Measurements from ENCODE around the gene CCL19. TPM values are rescaled to one million over a fixed set of nuclear protein-coding genes. Genes with fewer than 3 reads are reported as not detected.

Gene CCL19
- total RNA-seq, 4 donors from 2014 or later = 0.85 to 5.8 (median 4.8) TPM; not detected in 1

GRCh38 chr9:34691936-34692315 is 850 bp upstream of the CCL19 start:
- TF ChIP-seq CTCF (IDR thresholded peaks at IDR 0.05; ENCODE audit: low read depth) = no peak

DNA sequence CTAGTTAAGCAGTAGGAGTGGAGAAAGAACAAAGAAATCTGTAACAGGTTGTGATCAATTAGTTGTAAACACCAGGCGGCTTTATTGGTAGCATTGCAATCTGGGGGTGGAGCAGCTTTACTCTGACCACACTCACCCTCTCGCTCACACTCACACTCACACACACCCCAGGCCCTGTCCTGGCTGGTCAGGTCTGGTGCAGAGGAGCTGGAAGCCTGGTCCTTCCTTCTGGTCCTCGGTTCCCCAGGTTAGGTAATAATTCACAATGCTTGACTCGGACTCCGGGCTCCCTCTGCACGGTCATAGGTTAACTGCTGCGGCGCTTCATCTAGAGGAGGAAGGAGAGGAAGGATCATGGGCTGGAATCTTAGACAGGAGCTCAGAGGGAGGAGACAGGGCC is 1.6 kb downstream of the CCL19 start:
- TF ChIP-seq CTCF (IDR thresholded peaks at IDR 0.05; ENCODE audit: low read depth) = no peak

GRCh38 chr9:34689116-34689470 is 2.0 kb downstream of the CCL19 start:
- TF ChIP-seq CTCF (IDR thresholded peaks at IDR 0.05; ENCODE audit: low read depth) = no peak

- TF ChIP-seq CTCF (IDR thresholded peaks at IDR 0.05; ENCODE audit: low read depth) = no peak
These were observed 2.6 kb downstream of the CCL19 start for GRCh38 chr9:34688329-34689115.

GRCh38 chr9:34687276-34688030 is 3.6 kb downstream of the CCL19 start:
- TF ChIP-seq CTCF (IDR thresholded peaks at IDR 0.05; ENCODE audit: low read depth) = no peak

DNA sequence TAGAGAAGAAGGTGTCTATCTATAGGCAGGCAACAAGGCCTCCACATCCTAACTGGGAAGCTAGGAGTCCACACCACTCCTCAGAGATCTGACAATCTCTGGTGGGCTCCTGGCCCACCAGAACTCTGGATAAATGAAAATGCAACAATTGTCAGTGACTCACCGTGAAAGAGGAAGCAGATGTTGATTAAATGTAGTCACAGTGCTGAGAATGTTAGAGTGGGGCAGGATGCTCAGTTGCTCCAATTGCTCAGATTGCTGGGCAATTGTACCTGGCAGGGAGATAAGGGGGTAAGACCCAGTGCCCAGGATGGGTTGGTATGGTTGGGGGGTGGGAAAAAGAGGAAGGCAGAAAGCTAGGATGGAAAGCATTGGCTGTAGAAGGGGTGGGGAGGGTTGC is 4.3 kb downstream of the CCL19 start:
- TF ChIP-seq CTCF (IDR thresholded peaks at IDR 0.05; ENCODE audit: low read depth) = no peak

DNA sequence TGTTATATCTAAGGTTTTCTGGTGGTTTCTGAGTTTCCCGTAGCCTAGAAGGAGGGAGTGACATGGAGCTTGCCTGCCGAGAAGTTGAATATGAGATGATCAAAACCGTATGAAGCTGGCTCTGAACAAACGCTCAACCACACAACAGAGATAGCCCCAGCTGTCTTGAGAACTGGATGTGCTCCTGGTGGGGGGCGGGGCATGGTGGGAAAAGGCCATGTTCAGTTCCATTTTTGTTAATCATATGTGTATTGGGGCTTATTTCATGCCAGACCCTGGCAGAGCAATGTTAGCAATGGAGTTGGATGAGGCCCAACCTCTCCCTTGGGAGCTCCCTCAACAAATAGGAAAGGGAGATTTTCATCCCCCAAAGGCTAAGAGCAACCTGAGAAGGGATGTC is 4.8 kb downstream of the CCL19 start:
- no peak for TF ChIP-seq CTCF (IDR thresholded peaks at IDR 0.05; ENCODE audit: low read depth)

Data from subcutaneous adipose tissue (tissue), 4 donors.